RKO (cell line): ENCODE data around the gene KRT79.
A peak's percentile ranks its signal among the peaks of the same experiment; 100 is the strongest.
"Not testable (repeated sequence)": the region's sequence is repeated elsewhere in the genome, so short reads cannot be mapped to it uniquely, and the experiment has no call there.

ENCODE experiments used
- DNase-seq: peaks from one replicate; pipeline ENCODE4 v3.0.0-alpha.2; 2016; ENCODE audit warnings: low spot score

Gene KRT79

GRCh38 chr12:52833922-52834726, at the start of gene KRT79:
KRT79 (minus strand) TSS chr12:52834311; CDS start chr12:52834260, 51 bp downstream.
- DNase-seq, result no peak

- DNase-seq, result not testable (repeated sequence)
Measured at GRCh38 chr12:52880499-52880898, 46.4 kb upstream of the KRT79 start.

- DNase-seq, result peak; percentile 84
Measured at GRCh38 chr12:52879394-52880351, 45.6 kb upstream of the KRT79 start.

GRCh38 chr12:52878507-52879393, 44.6 kb upstream of the KRT79 start:
- DNase-seq, result no peak

- DNase-seq, result no peak
Measured at GRCh38 chr12:52877242-52877641, 43.1 kb upstream of the KRT79 start.

GRCh38 chr12:52876372-52876771, 42.3 kb upstream of the KRT79 start:
- no peak for DNase-seq

GRCh38 chr12:52874573-52875435, 40.7 kb upstream of the KRT79 start:
- no peak for DNase-seq

GRCh38 chr12:52873832-52874572, 39.9 kb upstream of the KRT79 start:
- peak; percentile 89 for DNase-seq

GRCh38 chr12:52873513-52873831, 39.4 kb upstream of the KRT79 start:
- DNase-seq, result no peak

- DNase-seq, result no peak
Measured at GRCh38 chr12:52872644-52873389, 38.7 kb upstream of the KRT79 start.

- DNase-seq, result peak; percentile 76
Measured at GRCh38 chr12:52871291-52872039, 37.4 kb upstream of the KRT79 start.

- DNase-seq, result no peak
Measured at GRCh38 chr12:52870361-52871290, 36.5 kb upstream of the KRT79 start.

- no peak for DNase-seq
Measured at GRCh38 chr12:52867642-52868041, 33.5 kb upstream of the KRT79 start.

- no peak for DNase-seq
Measured at GRCh38 chr12:52867152-52867551, 33.0 kb upstream of the KRT79 start.

- DNase-seq, result peak; percentile 76
Measured at GRCh38 chr12:52865090-52865944, 31.2 kb upstream of the KRT79 start.

- DNase-seq, result no peak
Measured at GRCh38 chr12:52862023-52862422, 27.9 kb upstream of the KRT79 start.

- DNase-seq, result no peak
Measured at GRCh38 chr12:52861511-52861910, 27.4 kb upstream of the KRT79 start.
